HG03457 (cell line): ENCODE results near the gene HNRNPH3.
"Not testable (repeated sequence)": the region's sequence is repeated elsewhere in the genome, so short reads cannot be mapped to it uniquely, and the experiment has no call there.

Source experiments
- ATAC-seq: cut with Tn5 transposase; IDR thresholded peaks from one replicate; pipeline ENCODE4 v1.9.1; 2021; ENCODE audit warnings: moderate number of reproducible peaks; ENCODE audit not compliant: unreplicated experiment

Gene HNRNPH3, protein sequence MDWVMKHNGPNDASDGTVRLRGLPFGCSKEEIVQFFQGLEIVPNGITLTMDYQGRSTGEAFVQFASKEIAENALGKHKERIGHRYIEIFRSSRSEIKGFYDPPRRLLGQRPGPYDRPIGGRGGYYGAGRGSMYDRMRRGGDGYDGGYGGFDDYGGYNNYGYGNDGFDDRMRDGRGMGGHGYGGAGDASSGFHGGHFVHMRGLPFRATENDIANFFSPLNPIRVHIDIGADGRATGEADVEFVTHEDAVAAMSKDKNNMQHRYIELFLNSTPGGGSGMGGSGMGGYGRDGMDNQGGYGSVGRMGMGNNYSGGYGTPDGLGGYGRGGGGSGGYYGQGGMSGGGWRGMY

DNA sequence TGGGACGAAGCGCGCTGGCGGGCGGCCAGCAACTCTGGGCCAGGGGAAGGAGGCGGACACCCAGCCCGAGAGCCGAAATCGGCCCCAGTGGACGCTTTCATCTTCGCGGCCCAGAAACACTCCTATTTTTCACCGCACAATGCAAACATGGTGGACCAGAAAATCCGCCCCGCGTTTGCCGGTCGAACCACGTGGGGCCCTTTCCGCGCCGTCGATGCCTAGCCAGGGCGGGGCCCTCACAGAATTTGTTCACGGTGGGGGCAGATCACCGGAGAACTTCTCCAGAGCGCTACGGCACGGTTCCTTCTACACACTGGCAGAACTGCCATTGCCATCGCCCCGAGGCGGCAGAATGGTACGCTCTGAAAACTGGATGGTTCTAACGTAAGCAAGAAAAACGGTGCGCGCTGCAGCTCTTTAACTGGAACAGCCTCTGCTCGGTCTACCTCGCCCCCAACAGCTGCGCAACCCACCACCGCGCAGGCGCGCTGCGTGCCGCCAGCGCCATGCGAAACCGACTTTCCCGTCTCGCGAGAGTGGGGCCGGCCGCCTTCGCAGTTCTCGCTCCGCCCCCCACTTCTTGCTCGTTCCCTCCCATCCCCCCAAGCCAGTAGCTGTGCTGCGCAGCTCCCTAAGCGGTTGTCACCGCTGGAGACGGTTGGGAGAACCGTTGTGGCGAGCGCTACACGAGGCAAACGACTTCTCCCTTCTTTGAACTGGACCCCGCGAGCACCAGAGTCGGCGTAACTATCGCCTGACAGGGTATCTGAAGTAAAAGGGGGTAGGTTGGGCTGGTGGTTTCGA, at the start of gene HNRNPH3:
Gene HNRNPH3, plus strand, starts transcription at position 610 of the 804 bp plus-strand sequence. CDS start 5,158 bp downstream, outside the sequence.
- peak; percentile 72 for ATAC-seq

DNA sequence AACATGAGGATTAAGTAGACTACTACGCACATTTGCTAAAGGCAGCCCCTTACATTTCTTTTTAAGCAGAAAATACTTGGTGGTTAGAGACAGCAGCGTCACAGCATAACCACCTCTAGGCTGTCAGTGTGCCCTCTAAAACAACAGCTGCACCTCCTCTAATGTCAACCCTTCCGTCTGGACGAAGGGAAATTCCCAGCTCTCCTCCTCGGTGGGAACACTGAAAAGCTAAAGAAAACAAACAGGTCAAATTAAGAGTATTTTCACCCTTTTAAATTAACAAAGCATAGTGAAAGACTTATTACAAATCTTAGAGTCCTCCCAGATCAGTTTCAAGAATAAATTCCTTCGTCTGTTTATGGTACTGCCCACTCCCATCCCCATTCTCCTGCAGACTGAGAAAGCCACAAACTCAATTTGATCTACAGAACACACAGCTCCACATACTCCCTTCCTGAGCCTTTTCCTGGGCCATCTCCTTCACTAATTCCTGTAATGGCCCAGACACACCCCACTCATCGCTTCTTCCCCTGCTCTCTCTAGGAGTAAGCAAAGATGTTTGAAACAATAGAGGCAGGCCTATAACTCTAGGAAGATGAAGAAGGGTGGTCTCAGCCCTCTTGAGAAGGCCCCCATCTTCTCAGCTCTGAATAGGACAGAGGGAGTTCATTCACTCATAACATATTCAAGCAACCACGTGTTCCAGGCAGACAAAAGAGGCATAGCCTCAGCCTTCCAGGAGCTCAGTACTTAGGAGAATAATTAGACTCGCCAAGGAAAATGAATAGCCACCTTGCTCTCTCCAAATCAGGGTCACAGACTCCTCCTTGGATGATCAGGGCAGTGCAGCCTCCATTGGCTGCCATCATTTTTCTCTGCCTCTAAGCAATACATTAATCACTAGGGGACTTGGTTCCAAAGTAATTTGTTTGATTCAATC, 47.5 kb upstream of the HNRNPH3 start:
- no peak for ATAC-seq

DNA sequence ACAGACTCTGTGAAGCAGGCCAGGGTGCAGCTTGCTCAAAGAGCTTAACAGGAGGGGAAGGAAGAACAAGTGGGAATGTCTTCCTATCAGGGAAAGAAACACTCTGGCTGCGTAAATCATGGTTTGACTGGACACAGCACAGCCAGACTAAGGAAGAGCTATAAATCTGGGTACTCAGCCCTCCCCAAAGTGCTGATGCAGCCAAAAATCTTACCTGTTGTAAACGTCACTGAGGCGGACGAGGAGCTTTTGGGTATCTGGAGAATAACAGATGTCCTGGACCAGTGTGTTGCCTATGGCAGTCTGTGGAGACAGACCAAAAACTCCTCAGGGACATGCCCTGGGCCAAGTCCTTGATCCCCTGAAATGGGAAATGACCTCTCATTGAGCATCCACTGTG, 43.1 kb upstream of the HNRNPH3 start:
- no peak for ATAC-seq

DNA sequence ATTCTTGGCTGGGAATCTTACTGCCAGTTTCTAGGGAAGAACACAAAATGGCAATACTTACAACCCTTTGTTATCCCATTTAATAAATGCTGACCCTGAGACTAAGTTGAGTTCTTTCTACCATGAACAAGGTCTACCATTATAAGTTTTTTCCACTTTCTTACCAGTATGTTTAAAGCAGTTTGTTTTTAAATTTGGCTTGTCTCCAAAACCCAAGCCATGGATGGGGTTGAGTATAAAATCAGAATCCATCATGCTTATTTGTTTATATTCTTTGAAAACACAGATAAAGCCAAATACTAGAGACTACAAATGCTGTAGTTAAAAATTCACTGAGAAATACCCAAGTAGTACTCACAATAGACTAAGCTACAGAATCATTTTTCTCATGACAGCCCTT, 41.1 kb upstream of the HNRNPH3 start:
- no peak for ATAC-seq

DNA sequence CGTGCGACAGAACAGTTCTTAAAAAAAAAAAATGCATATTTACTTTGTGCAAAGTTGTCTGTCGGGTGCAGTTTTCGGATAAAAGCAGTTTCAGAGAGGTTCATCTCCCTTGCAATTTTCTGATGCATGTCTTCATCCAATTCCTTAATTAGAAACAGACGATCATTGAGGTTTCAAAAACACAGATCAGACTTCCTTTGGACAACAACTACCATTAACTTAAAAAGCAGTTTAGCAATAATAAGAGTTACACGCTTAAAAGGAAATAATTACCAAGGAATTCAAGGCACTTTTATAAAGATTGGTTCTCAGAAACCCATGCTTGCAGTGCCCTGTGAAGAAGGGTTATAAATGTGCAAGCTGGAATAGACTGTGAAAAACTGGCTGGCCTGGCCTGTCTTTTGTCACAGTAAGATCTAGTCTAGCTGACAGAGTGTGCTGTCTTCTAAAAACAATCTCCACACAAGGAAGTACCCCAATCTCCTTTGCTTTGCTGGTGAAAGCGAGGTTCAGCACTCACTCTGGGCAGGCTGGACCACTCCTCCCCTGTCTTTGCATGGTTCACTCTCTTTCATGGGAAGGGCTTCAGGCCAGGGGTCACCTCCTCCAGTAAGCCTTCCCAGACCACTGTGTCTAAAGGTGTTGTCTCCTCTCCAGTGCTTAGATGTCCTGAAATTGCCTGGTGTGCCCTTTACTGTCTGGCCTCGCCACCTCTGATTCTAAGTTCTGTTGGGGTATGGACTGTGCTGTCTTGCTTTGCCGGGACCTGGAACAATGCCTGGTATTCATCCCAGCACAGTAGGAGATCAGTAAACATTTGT, 34.8 kb upstream of the HNRNPH3 start:
- no peak for ATAC-seq

DNA sequence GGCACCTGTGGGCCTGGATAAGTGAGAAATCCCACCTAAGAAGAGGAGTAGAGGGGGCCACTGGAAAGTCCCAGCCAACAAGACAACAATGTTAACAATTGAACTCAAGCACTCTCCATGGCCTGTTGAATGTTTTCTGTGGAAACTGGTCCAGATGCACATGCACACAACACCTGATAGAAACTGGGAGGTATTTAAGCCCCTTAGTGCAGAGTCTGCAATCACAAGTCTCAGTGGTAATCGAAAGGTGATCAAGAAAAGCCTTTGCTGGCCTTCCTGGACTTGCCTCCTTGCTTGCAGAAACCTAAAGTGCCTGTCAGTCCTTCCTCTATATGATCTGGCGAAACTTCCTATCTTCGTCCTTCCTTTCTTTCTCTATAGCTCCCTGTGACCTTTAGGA, 30.6 kb upstream of the HNRNPH3 start:
- no peak for ATAC-seq

DNA sequence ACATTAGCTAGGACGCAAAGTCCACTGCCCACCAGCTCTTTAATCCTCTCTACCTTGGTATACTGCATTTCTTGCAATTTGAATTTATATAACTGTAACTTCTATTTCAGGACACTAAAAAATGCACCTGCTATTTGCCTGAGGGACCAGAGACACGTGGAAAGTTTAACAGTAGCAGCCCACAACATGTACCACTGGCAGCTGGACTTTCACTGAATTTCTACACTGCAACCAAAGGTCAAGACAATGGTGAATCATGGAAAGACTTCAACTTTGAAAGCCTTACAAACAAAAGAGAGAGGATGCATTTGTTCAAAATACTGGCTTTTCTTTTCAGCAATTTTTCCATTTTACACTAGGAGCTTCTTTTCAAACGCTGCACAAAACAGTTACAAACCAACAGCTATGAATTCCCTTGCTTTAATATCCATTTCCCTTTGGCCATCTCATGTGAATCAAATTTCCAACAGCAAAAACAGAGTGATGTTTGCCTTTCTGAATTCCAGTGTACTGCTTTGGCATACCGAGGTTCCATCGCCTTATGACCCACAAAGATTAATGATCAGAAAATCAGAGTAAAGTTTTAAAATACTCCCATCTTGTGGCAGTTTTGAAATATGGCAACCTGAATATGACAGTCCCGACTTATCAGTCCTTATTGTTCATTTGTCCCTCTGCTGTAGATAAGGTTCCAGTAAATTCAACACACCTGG, 29.9 kb upstream of the HNRNPH3 start:
- ATAC-seq: peak; percentile 53

DNA sequence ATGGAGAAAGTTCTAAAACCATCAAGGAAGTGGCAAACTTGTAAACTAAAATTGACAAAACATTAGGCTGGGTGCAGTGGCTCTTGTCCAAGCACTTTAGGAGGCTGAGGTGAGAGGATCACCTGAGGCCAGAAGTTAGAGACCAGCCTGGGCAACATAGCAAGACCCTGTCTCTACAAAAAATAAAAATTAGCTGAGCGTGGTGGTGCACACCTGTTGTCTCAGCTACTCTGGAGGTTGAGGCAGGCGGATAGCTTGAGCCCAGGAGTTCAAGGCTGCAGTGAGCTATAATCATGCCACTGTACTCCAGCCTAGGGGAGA, 29.4 kb upstream of the HNRNPH3 start:
- no peak for ATAC-seq

DNA sequence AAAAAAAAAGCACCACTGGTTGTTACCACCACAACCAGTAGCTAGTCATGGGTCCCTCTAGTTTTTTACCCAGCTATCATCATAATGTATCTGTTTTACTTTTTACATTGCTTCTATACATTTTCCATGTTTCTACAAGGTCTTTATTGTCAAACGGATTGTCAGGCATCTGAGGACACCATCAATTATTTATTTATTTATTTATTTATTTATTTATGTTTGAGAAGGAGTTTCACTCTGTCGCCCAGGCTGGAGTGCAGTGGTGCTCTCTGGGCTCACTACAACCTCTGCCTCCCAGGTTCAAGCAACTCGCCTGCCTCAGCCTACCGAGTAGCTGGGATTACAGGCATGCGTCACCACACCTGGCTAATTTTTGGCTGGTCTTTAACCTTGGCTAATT, 29.0 kb upstream of the HNRNPH3 start:
- no peak for ATAC-seq

DNA sequence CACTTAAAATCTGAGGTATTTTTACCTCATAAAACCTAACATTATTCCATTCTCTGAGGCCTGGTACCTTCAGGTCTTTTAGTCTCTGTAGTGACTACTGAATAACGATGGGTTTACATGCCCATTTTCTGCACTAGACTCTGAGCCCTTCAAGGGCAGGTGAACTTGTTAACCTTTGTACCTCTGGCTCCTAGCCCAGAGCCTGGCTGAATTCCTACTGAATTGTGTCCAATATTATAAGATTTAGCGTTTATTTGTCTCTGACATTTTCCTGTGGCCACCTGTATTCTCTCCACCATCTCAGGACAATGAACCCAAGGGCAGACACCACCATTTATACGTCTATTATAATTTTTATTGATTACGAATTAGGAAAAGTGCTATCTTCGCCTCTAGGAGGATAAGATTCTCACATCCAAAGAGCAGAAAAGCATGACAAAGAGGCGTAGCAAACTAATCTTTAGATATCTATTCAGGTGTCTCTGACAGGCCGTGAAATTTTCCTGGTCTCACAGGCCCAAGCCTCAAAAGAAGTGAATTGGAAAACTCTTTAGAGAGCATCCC, 27.9 kb upstream of the HNRNPH3 start:
- no peak for ATAC-seq

DNA sequence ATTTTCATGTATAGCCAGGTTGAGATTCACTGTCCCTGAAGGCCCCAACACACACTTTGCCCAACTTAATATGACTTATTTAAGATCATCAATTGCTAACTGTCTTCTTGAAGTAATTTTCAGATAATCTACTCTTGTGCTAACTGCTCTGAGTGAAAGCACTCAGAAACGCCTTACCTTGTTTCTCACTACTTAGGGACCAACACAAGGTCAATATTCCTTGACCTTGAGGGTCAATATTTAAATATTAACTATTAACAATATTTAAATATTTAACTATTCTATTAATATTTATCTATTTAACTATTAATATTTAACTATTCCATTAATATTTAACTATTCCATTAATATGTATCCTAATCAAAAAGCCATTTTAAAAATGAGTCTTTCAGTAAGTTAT, 26.0 kb upstream of the HNRNPH3 start:
- no peak for ATAC-seq

DNA sequence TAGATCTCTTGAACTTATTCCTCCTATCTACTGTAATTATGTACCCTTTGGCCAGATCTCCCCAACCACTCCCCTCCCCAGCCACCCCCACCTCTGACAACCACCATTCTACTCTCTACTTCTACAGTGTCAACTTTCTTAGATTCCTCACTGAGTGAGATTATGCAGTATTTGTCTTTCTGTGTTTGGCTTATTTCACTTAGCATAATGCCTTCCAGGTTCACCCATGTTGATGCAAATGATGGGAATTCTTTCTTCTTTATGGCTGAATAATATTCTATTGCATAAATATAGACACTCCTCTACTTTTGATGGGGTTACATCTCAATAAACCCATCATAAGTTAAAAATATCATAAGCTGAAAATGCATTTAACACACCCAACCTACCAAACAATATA, 21.3 kb upstream of the HNRNPH3 start:
- no peak for ATAC-seq

DNA sequence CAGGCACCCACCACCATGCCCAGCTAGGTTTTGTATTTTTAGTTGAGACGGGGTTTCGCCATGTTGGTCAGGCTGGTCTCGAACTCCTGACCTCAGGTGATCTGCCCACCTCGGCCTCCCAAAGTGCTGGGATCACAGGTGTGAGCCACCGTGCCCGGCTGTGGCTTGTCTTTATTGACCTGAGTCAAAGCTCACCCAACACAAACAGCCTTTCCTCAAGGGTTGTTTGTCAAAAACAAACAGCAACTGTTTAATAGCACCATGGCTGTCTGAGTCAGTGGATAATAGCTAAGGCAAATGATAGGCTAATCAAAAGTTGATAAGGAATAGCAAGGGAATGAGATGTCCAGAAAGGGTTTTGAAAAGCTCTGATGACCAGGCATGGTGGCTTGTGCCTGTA, 16.9 kb upstream of the HNRNPH3 start:
- not testable (repeated sequence) for ATAC-seq

DNA sequence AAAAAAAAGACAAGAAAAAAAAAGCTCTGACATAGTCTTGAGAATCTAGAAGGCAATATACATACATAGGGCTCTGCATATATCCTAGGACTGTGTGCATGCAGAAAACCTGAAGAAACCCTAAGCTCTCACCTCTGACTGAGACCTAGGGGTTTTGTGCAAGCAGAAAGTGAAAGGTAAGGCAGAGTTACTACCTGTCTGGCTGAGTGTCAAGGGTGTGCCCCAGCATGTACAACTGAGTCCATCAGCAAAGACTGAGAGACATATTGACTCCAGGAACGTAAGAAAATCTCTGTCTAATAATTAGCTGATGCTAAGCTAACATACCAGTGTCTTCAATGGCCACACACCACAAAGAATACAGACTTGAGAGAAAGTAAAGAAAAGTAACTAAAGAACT, 16.3 kb upstream of the HNRNPH3 start:
- no peak for ATAC-seq

DNA sequence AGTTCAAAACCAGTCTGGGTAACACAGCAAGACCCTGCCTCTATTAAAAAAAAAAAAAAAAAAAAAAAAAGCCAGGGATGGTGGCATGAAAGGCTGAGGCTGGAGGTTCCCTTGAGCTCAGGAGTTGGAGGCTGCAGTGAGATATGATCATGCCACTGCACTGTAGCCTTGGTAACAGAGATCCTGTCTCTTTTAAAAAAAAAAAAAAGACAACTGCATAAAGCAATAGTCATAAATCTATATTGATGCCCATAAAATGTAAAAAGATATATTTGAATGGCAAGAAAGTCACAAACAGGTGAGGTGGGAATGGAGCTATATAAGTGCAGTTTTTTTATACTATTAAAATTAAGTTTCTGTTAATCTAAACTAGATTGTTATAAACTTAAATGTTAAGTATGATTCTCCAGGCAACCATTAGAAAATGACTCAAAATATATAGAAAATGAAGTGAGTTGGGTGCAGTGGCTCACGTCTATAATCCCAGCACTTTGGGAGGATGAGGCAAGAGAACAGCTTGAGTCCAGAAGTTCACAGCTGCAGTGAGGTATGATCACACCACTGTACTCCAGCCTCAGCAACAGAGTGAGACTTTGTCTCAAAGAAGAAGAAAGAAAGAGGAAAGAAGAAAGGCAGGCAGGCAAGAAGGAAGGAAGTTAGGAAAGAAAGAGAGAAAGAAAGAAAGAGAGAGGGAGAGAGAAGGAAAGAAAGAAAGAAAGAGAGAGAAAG, 13.4 kb upstream of the HNRNPH3 start:
- no peak for ATAC-seq

DNA sequence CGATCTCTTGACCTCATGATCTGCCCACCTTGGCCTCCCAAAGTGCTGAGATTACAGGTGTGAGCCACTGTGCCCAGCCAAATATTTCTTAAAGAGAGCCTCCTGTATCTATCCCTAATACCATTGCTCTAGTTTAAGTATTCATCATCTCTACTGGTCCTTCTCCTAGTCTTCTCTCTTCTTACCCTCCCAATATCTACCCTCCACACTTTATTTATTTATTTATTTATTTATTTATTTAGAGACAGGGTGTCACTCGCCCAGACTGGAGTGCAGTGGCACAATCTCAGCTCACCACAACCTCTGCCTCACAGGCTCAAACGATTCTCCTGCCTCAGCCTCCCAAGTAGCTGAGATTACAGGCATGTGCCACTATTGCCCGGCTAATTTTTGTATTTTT, 7.5 kb upstream of the HNRNPH3 start:
- not testable (repeated sequence) for ATAC-seq

DNA sequence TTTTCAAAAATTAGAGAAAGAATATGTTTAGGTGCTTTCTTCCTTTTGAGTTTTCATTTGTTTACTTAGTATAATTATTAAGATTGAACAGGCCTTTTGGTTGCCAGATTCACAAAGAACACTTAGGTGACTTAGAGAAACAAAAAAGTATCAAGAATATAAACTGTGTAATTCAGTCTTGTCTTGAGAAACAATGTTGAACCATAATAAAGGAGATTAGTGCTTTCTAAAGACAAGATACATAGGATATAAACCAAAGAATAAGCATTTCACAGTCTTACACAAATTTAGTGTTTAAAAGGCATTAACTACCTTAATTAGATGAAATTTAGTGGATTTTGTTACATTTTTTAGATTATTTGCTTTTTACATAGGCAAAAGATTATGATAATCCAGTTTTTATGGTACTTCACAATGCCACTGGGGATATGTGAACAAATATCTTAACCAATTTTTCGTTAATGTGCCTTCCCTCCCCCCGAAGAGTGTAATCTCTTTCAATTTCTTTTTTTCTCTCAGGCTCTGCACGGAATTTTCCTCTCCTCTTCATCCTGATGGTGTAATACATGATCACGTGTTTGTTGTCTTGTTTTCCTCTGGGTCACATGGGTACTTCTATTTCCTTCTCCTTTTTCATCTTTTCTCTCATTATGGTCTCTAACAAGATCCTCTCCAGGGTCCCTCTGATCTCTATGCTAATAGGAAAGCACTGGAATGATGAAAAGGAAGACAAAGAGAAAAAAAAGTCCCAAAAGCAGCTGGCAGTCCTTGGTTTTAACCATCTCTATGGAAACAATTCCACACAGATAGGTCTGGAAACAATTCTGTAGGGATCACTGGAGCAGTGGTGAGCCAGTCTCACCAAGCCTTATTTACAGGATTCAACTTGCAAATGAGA, 3.7 kb upstream of the HNRNPH3 start:
- ATAC-seq: no peak

DNA sequence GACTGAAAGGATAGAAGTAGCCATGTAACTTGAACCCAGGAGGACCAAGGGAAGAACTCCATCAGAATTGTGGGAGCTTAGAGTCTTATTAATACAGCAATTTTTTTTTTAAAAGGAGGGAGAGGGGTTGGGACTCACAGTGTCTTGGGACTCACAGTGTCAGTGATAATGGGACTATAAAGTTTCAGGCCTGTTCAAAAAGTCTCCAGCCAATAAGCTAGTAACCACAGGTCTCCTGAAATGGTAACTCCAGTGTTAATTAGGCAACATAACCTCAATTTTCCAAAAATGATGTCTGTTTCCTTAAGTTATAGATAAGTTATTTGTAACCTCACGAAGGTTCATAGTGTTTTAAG, 2.4 kb upstream of the HNRNPH3 start:
- no peak for ATAC-seq
